MG63 (cell line): ENCODE measurements around the gene CIZ1. TPM values are rescaled to one million over a fixed set of nuclear protein-coding genes. Genes with fewer than 3 reads are reported as not detected.

Source experiments
- DNase-seq: peaks from one replicate; pipeline ENCODE4 v3.0.0-alpha.2; 2020
- H3K27me3 ChIP-seq: fragments of 250-450 bp; sonication (Bioruptor Pico); 2 replicates; pipeline ENCODE4 v1.5.1; 2020; ENCODE audit warnings: mild to moderate bottlenecking, moderate library complexity
- H3K36me3 ChIP-seq: fragments of 250-450 bp; sonication (Bioruptor Pico); 2 replicates; pipeline ENCODE4 v1.5.1; 2020; ENCODE audit warnings: mild to moderate bottlenecking, moderate library complexity
- H3K4me3 ChIP-seq: fragments of 250-450 bp; sonication (Bioruptor Pico); 2 replicates; pipeline ENCODE4 v1.5.1; 2020; ENCODE audit warnings: mild to moderate bottlenecking, moderate library complexity
- H3K9me3 ChIP-seq: fragments of 250-450 bp; sonication (Bioruptor Pico); 2 replicates; pipeline ENCODE4 v1.5.1; 2020; ENCODE audit warnings: mild to moderate bottlenecking, moderate library complexity
- total RNA-seq: library from RNA; depleted of rRNA; stranded (reverse); fragments of >200 nt; shearing (Covaris generic); gene quantifications from 2 replicates; pipeline ENCODE4 v1.2.3, GENCODE V29; 2014; ENCODE audit warnings: low replicate concordance; rRNA removed

The CIZ1 gene
- total RNA-seq, 1 experiment from 2014 or later = 12.2 TPM

GRCh38 chr9:128116104-128117083 is 75.0 kb downstream of the CIZ1 start:
- Histone ChIP-seq H3K9me3 (no peaks in the 10 kb centered on the region), H3K36me3 (peaks cover 4% of the 10 kb centered on the region), H3K4me3 (no peak overlapping the region), H3K27me3 (no peaks in the 10 kb centered on the region)
- DNase-seq = no peak

Other genes with a start within 250 kb of the CIZ1 start
- gene EEIG1, start 210.6 kb downstream of the CIZ1 start, total RNA-seq = 10.3 and 11.8 TPM in 2 replicates
- gene NAIF1, start 124.3 kb downstream of the CIZ1 start, total RNA-seq = 6.4 and 10.7 TPM in 2 replicates
- gene SLC25A25, start 123.3 kb downstream of the CIZ1 start, total RNA-seq = 7.4 and 8.7 TPM in 2 replicates
- 114 and 120 TPM in 2 replicates for gene PTGES2, start 63.8 kb downstream of the CIZ1 start, total RNA-seq
- not detected in 2 replicates for gene LCN2, start 42.1 kb downstream of the CIZ1 start, total RNA-seq
- 37.3 and 57.0 TPM in 2 replicates for gene BBLN, start 31.3 kb downstream of the CIZ1 start, total RNA-seq
- 0.20 and 0.30 TPM in 2 replicates for gene DNM1, start 11.8 kb upstream of the CIZ1 start, total RNA-seq
- 51.0 and 70.3 TPM in 2 replicates for gene GOLGA2, start 84.4 kb upstream of the CIZ1 start, total RNA-seq
- gene SWI5, start 84.7 kb upstream of the CIZ1 start, total RNA-seq = 24.1 and 42.3 TPM in 2 replicates
- gene TRUB2, start 130.9 kb upstream of the CIZ1 start, total RNA-seq = 12.3 and 26.9 TPM in 2 replicates
- 18.7 and 36.6 TPM in 2 replicates for gene COQ4, start 131.3 kb upstream of the CIZ1 start, total RNA-seq
- 10.9 and 31.1 TPM in 2 replicates for gene SLC27A4, start 149.0 kb upstream of the CIZ1 start, total RNA-seq
- gene URM1, start 179.8 kb upstream of the CIZ1 start, total RNA-seq = 98.8 and 101 TPM in 2 replicates
- 8.9 and 10.4 TPM in 2 replicates for gene CERCAM, start 229.3 kb upstream of the CIZ1 start, total RNA-seq